Glomerular endothelial cell (primary cell): ENCODE results near the gene SESTD1. TPM values are rescaled to one million over a fixed set of nuclear protein-coding genes. Genes with fewer than 3 reads are reported as not detected.
"Not testable (repeated sequence)": the region's sequence is repeated elsewhere in the genome, so short reads cannot be mapped to it uniquely, and the experiment has no call there.

Experiments
- DNase-seq: peaks from one replicate; pipeline ENCODE4 v3.0.0-alpha.2; 2011; ENCODE audit warnings: low read depth, low spot score; ENCODE audit errors: extremely low read depth
- total RNA-seq: library from RNA; depleted of rRNA; stranded (reverse); fragments of >200 nt; gene quantifications from 2 replicates; pipeline ENCODE4 v1.2.3, GENCODE V29; 2015

SESTD1 gene
- total RNA-seq, 1 donor from 2014 or later = 22.1 TPM

- DNase-seq = no peak
Observed at GRCh38 chr2:179268277-179268925, 3.8 kb upstream of the SESTD1 start.

GRCh38 chr2:179266271-179266670 lies 1.6 kb upstream of the SESTD1 start:
- no peak for DNase-seq

- DNase-seq = no peak
Observed at GRCh38 chr2:179265082-179265510, 464 bp upstream of the SESTD1 start.

- no peak for DNase-seq
Observed at GRCh38 chr2:179263446-179264367, 925 bp downstream of the SESTD1 start.

GRCh38 chr2:179263015-179263414 lies 1.6 kb downstream of the SESTD1 start:
- DNase-seq = no peak

- no peak for DNase-seq
Observed at GRCh38 chr2:179262077-179262660, 2.5 kb downstream of the SESTD1 start.

GRCh38 chr2:179261151-179261825 lies 3.3 kb downstream of the SESTD1 start:
- DNase-seq = no peak

GRCh38 chr2:179260224-179260623 lies 4.4 kb downstream of the SESTD1 start:
- no peak for DNase-seq

GRCh38 chr2:179255129-179255528 lies 9.5 kb downstream of the SESTD1 start:
- no peak for DNase-seq

- DNase-seq = no peak
Observed at GRCh38 chr2:179253226-179253625, 11.4 kb downstream of the SESTD1 start.

- DNase-seq = no peak
Observed at GRCh38 chr2:179252423-179252822, 12.2 kb downstream of the SESTD1 start.

GRCh38 chr2:179251870-179252269 lies 12.8 kb downstream of the SESTD1 start:
- no peak for DNase-seq

GRCh38 chr2:179250848-179251504 lies 13.7 kb downstream of the SESTD1 start:
- DNase-seq = no peak

GRCh38 chr2:179250095-179250494 lies 14.5 kb downstream of the SESTD1 start:
- no peak for DNase-seq

- DNase-seq = no peak
Observed at GRCh38 chr2:179248024-179248348, 16.6 kb downstream of the SESTD1 start.

GRCh38 chr2:179247318-179248023 lies 17.2 kb downstream of the SESTD1 start:
- no peak for DNase-seq

GRCh38 chr2:179245843-179246242 lies 18.8 kb downstream of the SESTD1 start:
- DNase-seq = not testable (repeated sequence)

GRCh38 chr2:179243046-179243445 lies 21.6 kb downstream of the SESTD1 start:
- DNase-seq = no peak

- DNase-seq = no peak
Observed at GRCh38 chr2:179240481-179241451, 23.9 kb downstream of the SESTD1 start.
